ENCODE results near the gene TEX35.

DNA sequence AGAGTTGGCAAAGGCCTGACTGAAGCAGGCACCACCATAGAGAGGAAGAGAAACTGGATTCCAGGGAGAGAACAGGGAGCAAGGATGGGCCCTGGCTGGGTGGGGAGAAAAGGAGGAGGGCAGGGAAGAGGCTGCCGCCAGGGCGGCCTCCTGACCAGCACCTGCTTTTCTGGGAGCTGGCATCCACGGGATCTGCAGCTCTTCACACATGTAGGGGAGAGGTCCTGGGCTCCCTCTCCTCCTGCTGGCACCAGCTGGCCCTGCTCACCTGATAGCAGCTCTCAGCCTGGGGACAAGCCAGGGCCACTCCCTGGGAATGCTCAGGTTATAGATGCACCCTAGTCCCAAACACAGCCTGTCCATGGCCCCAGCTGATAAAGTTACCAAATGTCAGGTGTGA, 39.9 kb downstream of the TEX35 start:
- TF ChIP-seq EP300 (IDR thresholded peaks at IDR 0.05), result no peak
- TF ChIP-seq, protein P1, sequence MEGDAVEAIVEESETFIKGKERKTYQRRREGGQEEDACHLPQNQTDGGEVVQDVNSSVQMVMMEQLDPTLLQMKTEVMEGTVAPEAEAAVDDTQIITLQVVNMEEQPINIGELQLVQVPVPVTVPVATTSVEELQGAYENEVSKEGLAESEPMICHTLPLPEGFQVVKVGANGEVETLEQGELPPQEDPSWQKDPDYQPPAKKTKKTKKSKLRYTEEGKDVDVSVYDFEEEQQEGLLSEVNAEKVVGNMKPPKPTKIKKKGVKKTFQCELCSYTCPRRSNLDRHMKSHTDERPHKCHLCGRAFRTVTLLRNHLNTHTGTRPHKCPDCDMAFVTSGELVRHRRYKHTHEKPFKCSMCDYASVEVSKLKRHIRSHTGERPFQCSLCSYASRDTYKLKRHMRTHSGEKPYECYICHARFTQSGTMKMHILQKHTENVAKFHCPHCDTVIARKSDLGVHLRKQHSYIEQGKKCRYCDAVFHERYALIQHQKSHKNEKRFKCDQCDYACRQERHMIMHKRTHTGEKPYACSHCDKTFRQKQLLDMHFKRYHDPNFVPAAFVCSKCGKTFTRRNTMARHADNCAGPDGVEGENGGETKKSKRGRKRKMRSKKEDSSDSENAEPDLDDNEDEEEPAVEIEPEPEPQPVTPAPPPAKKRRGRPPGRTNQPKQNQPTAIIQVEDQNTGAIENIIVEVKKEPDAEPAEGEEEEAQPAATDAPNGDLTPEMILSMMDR (IDR thresholded peaks at IDR 0.05), result no peak

All from ovary (tissue), 3 donors.